ENCODE measurements around the gene CCDC85B. TPM values are rescaled to one million over a fixed set of nuclear protein-coding genes. Genes with fewer than 3 reads are reported as not detected.

The CCDC85B gene
- total RNA-seq, 1 experiment from 2014 or later, result 20.8 TPM

DNA sequence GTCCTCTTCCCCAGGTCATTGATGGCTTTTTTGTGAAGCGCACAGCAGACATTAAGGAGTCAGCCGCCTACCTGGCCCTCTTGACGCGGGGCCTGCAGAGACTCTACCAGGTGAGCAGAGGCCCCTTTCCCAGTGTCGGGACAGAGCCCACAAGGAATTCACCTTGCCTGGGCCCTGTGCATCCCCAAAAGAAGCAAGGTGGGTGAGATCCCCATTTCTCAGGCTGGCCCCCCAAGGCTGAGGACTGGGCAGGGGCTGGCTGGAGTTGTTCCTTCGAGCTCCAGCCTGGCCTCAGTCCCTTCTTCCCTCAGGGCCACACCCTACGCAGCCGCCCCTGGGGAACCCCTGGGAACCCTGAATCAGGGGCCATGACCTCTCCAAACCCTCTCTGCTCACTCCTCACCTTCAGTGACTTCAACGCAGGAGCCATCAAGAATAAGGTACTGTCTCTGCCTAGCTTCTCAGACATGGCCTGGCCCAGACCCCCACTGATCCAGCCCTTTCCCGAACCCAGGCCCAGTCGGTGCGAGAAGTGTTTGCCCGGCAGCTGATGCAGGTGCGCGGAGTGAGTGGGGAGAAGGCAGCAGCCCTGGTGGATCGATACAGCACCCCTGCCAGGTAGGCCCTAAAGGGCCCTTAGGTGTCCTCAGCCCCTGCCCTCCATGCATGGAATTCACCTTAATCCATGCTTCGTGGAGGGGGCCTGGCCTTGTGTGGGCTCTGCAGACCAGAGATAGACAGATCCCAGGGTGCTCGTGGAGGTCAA is 25.6 kb upstream of the CCDC85B start:
- H3K4me3 Mint-ChIP-seq (ENCODE audit: unreplicated experiment), result no peak overlapping the region
- TF ChIP-seq, protein P1, sequence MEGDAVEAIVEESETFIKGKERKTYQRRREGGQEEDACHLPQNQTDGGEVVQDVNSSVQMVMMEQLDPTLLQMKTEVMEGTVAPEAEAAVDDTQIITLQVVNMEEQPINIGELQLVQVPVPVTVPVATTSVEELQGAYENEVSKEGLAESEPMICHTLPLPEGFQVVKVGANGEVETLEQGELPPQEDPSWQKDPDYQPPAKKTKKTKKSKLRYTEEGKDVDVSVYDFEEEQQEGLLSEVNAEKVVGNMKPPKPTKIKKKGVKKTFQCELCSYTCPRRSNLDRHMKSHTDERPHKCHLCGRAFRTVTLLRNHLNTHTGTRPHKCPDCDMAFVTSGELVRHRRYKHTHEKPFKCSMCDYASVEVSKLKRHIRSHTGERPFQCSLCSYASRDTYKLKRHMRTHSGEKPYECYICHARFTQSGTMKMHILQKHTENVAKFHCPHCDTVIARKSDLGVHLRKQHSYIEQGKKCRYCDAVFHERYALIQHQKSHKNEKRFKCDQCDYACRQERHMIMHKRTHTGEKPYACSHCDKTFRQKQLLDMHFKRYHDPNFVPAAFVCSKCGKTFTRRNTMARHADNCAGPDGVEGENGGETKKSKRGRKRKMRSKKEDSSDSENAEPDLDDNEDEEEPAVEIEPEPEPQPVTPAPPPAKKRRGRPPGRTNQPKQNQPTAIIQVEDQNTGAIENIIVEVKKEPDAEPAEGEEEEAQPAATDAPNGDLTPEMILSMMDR (IDR thresholded peaks at IDR 0.05; ENCODE audit: unreplicated experiment), result no peak
- no peaks in the 10 kb centered on the region for H3K9me3 Mint-ChIP-seq (ENCODE audit: unreplicated experiment)
- H3K27ac Mint-ChIP-seq (ENCODE audit: low read depth, unreplicated experiment), result no peak overlapping the region
- H3K27me3 Mint-ChIP-seq (ENCODE audit: insufficient read depth, unreplicated experiment), result no peaks in the 10 kb centered on the region
- ChIA-PET CTCF (interaction anchor here (1.0 kb wide), 1 partner anchor 36 kb away, joined by 4 read pairs; the partner anchor contains the start of gene FOSL1), POLR2A (no interaction called here)
- intact Hi-C loops (cut with micrococcal nuclease), result no loop called here
- H3K36me3 Mint-ChIP-seq (ENCODE audit: insufficient read depth, unreplicated experiment), result peaks cover 38% of the 10 kb centered on the region
- DNase-seq (ENCODE audit: unreplicated experiment), result no peak
- peaks cover 17% of the 10 kb centered on the region for H3K4me1 Mint-ChIP-seq (ENCODE audit: insufficient read depth, unreplicated experiment)
- no TSS peak for BruUV-seq (replicated peaks)

DNA sequence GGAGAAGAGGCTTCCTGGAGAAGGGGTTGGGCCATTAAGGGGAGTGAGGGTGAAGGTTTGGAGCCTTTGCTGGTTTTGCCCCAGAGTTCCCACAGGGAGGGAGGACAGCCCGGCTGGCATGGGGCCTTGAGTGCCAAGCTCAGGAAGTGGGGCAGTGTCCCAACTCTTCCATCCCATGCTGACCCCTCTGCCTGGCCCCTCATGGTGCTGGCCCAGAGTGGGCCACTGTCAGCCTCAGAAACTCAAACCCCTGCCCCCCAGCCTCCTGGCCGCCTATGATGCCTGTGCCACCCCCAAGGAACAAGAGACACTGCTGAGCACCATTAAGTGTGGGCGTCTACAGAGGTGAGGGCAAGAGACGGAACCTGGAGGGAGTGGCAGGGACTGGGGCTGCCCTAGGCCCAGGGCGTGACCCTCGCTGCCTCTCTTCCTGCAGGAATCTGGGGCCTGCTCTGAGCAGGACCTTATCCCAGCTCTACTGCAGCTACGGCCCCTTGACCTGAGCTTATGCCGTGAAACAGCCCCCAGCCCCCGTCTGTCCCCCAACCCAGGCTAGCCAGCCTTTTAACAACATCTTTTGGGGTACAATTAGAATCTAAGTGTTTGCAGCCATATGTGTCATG is 24.8 kb upstream of the CCDC85B start:
- intact Hi-C loops (cut with micrococcal nuclease), result no loop called here
- H3K27me3 Mint-ChIP-seq (ENCODE audit: insufficient read depth, unreplicated experiment), result no peaks in the 10 kb centered on the region
- H3K27ac Mint-ChIP-seq (ENCODE audit: low read depth, unreplicated experiment), result no peak overlapping the region
- BruUV-seq (replicated peaks), result no TSS peak
- TF ChIP-seq, protein P1 (IDR thresholded peaks at IDR 0.05; ENCODE audit: unreplicated experiment), result no peak
- H3K36me3 Mint-ChIP-seq (ENCODE audit: insufficient read depth, unreplicated experiment), result peaks cover 38% of the 10 kb centered on the region
- no peaks in the 10 kb centered on the region for H3K9me3 Mint-ChIP-seq (ENCODE audit: unreplicated experiment)
- H3K4me3 Mint-ChIP-seq (ENCODE audit: unreplicated experiment), result no peak overlapping the region
- POLR2A ChIA-PET, result no interaction called here
- CTCF ChIA-PET, result no interaction called here
- H3K4me1 Mint-ChIP-seq (ENCODE audit: insufficient read depth, unreplicated experiment), result peaks cover 13% of the 10 kb centered on the region
- no peak for DNase-seq (ENCODE audit: unreplicated experiment)

DNA sequence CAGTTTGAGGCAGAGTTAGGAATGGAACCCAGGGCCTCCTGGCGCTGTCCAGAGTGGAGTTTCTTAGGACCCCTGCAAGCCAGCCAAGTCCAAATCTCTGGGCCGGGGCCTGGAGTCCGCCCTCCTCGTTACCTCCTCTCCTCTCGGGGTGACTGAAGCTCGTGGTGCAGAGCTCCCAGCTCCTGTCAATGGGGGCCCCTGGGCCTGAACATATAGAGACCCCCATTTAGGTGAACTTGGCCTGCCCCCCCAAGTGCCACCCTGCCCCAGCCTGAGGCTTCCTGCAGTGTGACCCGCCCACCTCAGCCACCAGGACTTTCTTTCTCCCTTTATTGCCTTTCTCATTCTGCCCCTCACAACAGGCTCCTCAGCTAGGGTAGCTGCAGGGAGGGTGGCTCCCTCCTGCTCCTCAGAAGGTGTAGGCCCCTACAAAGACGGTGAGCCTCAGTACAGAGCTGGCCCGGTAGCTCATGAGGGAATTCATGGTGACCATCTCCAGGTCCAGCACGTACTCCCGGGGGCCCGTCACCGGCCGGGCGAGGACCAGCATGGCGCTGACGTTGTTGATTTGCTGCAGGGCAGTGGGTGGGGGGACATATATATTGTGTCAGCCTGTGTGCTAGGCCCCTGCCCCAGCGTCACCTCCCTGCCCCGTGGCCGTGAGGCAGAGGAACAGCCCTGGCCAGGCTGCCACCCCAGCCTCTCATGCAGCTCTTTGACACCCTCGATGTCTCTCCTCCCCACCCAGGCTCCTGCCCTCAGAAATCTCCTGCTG is 23.8 kb upstream of the CCDC85B start:
- CTCF ChIA-PET, result interaction anchor here (0.8 to 1.3 kb wide), 2 partner anchors 18 to 21 kb away, joined by 3 to 4 read pairs; partner anchors contain the start of gene FIBP
- peaks cover 7% of the 10 kb centered on the region for H3K4me1 Mint-ChIP-seq (ENCODE audit: insufficient read depth, unreplicated experiment)
- no peak overlapping the region for H3K27ac Mint-ChIP-seq (ENCODE audit: low read depth, unreplicated experiment)
- TF ChIP-seq, protein P1 (IDR thresholded peaks at IDR 0.05; ENCODE audit: unreplicated experiment), result no peak
- DNase-seq (ENCODE audit: unreplicated experiment), result no peak
- H3K27me3 Mint-ChIP-seq (ENCODE audit: insufficient read depth, unreplicated experiment), result no peaks in the 10 kb centered on the region
- peaks cover 36% of the 10 kb centered on the region for H3K36me3 Mint-ChIP-seq (ENCODE audit: insufficient read depth, unreplicated experiment)
- POLR2A ChIA-PET, result interaction anchor here (0.6 to 0.8 kb wide), 2 partner anchors 9 to 205 kb away, joined by 3 to 4 read pairs; partner anchors contain the start of gene CFL1
- no peaks in the 10 kb centered on the region for H3K9me3 Mint-ChIP-seq (ENCODE audit: unreplicated experiment)
- no peak overlapping the region for H3K4me3 Mint-ChIP-seq (ENCODE audit: unreplicated experiment)
- no TSS peak for BruUV-seq (replicated peaks)
- intact Hi-C loops (cut with micrococcal nuclease), result no loop called here

Measured in MCF 10A (cell line).